HG03097 (cell line): Measurements from ENCODE around the gene FRMD8.

Experiments
- ATAC-seq: cut with Tn5 transposase; IDR thresholded peaks from one replicate; pipeline ENCODE4 v1.9.1; 2021; ENCODE audit not compliant: unreplicated experiment, low FRiP score

FRMD8 gene

GRCh38 chr11:65392186-65392829, 5.9 kb downstream of the FRMD8 start:
- no peak for ATAC-seq

GRCh38 chr11:65392899-65393298, 6.5 kb downstream of the FRMD8 start:
- ATAC-seq = no peak

- no peak for ATAC-seq
Measured at GRCh38 chr11:65393513-65394079, 7.2 kb downstream of the FRMD8 start.

- ATAC-seq = no peak
Measured at GRCh38 chr11:65394125-65394536, 7.7 kb downstream of the FRMD8 start.

- ATAC-seq = no peak
Measured at GRCh38 chr11:65395961-65396530, 9.6 kb downstream of the FRMD8 start.

- no peak for ATAC-seq
Measured at GRCh38 chr11:65396769-65397745, 10.6 kb downstream of the FRMD8 start.

GRCh38 chr11:65398362-65398910, 12.0 kb downstream of the FRMD8 start:
- no peak for ATAC-seq

GRCh38 chr11:65399249-65399648, 12.8 kb downstream of the FRMD8 start:
- no peak for ATAC-seq

GRCh38 chr11:65399845-65400244, 13.4 kb downstream of the FRMD8 start:
- no peak for ATAC-seq

- ATAC-seq = no peak
Measured at GRCh38 chr11:65400307-65401072, 14.1 kb downstream of the FRMD8 start.

- ATAC-seq = no peak
Measured at GRCh38 chr11:65401073-65401802, 14.8 kb downstream of the FRMD8 start.

- ATAC-seq = no peak
Measured at GRCh38 chr11:65401803-65402248, 15.4 kb downstream of the FRMD8 start.

GRCh38 chr11:65402790-65403189, 16.4 kb downstream of the FRMD8 start:
- ATAC-seq = no peak

GRCh38 chr11:65403607-65404121, 17.2 kb downstream of the FRMD8 start:
- ATAC-seq = no peak

- ATAC-seq = no peak
Measured at GRCh38 chr11:65404210-65404609, 17.8 kb downstream of the FRMD8 start.

- no peak for ATAC-seq
Measured at GRCh38 chr11:65404638-65405339, 18.4 kb downstream of the FRMD8 start.

- ATAC-seq = no peak
Measured at GRCh38 chr11:65410936-65411680, 24.7 kb downstream of the FRMD8 start.

- no peak for ATAC-seq
Measured at GRCh38 chr11:65411681-65412070, 25.2 kb downstream of the FRMD8 start.
